Progenitor cell of endocrine pancreas (in vitro differentiated cells): ENCODE data around the gene DEFB114. TPM values are rescaled to one million over a fixed set of nuclear protein-coding genes. Genes with fewer than 3 reads are reported as not detected.

Experiments
- DNase-seq: peaks from one replicate; pipeline ENCODE4 v3.0.0; 2021; ENCODE audit warnings: low spot score; ENCODE audit not compliant: unreplicated experiment
- H3K27ac Mint-ChIP-seq: 2 replicates; pipeline ENCODE4 v1.8.0; 2021; ENCODE audit warnings: mild to moderate bottlenecking, moderate library complexity, mixed read lengths
- H3K27me3 Mint-ChIP-seq: 2 replicates; pipeline ENCODE4 v1.8.0; 2021; ENCODE audit warnings: mixed read lengths
- H3K36me3 Mint-ChIP-seq: 2 replicates; pipeline ENCODE4 v1.8.0; 2022; ENCODE audit warnings: mixed read lengths; ENCODE audit not compliant: insufficient read depth
- H3K4me1 Mint-ChIP-seq: 2 replicates; pipeline ENCODE4 v1.8.0; 2021; ENCODE audit warnings: low read depth, mixed read lengths
- H3K4me3 Mint-ChIP-seq: 2 replicates; pipeline ENCODE4 v1.8.0; 2021; ENCODE audit warnings: low read depth, mild to moderate bottlenecking, moderate library complexity, mixed read lengths
- H3K9me3 Mint-ChIP-seq: 2 replicates; pipeline ENCODE4 v1.8.0; 2021; ENCODE audit warnings: low read depth, mixed read lengths
- total RNA-seq: library from RNA; stranded (reverse); gene quantifications from 2 replicates; pipeline ENCODE4 v1.2.1, GENCODE V29; 2021
- TF ChIP-seq, protein P1 (sequence below): fragments of 200-600 bp; sonication (generic); IDR thresholded peaks from one replicate; pipeline ENCODE4 v1.5.0; 2021; ENCODE audit warnings: antibody characterized with exemption, mild to moderate bottlenecking; ENCODE audit not compliant: unreplicated experiment

Gene DEFB114
- total RNA-seq, 1 donor from 2014 or later, result not detected

DNA sequence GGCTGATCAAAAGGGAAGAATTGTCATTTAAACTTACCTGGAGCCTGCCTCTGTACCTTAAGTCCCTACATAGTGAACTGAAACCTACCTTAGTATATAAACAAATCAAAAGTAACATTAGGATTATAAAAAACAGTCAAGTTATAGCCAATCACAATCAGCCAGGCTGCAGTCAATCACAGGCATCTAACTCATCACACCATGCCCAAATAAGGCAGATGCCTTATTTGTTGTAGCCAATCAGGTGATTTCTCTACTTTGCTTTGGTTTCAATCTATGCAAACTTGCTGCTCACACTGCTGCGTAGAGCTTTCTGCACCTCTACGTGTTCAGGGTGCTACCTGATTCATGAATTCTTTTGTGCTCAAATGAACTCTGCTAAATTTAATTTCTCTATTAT, 23.8 kb upstream of the DEFB114 start:
- TF ChIP-seq, protein P1, sequence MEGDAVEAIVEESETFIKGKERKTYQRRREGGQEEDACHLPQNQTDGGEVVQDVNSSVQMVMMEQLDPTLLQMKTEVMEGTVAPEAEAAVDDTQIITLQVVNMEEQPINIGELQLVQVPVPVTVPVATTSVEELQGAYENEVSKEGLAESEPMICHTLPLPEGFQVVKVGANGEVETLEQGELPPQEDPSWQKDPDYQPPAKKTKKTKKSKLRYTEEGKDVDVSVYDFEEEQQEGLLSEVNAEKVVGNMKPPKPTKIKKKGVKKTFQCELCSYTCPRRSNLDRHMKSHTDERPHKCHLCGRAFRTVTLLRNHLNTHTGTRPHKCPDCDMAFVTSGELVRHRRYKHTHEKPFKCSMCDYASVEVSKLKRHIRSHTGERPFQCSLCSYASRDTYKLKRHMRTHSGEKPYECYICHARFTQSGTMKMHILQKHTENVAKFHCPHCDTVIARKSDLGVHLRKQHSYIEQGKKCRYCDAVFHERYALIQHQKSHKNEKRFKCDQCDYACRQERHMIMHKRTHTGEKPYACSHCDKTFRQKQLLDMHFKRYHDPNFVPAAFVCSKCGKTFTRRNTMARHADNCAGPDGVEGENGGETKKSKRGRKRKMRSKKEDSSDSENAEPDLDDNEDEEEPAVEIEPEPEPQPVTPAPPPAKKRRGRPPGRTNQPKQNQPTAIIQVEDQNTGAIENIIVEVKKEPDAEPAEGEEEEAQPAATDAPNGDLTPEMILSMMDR, result no peak
- DNase-seq, result no peak
- Mint-ChIP-seq H3K36me3 (no peaks in the 10 kb centered on the region), H3K4me3 (no peak overlapping the region), H3K9me3 (no peaks in the 10 kb centered on the region), H3K27ac (no peak overlapping the region), H3K4me1 (peaks cover 5% of the 10 kb centered on the region), H3K27me3 (no peaks in the 10 kb centered on the region)

DNA sequence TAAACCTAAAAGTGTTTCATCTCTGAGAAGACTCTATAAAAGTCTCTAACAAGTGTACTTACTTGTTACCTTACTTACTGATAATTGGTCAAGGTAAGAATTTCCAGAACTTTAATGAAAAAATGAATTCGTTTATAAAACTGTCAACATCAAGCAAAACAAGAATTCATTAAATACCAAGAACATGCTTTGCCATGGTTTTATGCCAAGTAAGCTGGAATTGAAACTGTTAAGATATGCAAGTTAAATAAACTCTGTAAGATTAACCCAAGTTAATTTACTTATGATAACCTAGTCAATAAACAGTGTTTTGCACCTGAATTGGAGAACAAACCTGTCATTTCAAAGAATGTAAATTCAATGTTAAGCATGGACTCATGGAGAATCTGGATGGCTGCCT, 22.6 kb upstream of the DEFB114 start:
- TF ChIP-seq, protein P1, result no peak
- H3K36me3 Mint-ChIP-seq, result no peaks in the 10 kb centered on the region
- no peak overlapping the region for H3K27ac Mint-ChIP-seq
- no peak for DNase-seq
- H3K4me1 Mint-ChIP-seq, result peaks cover 5% of the 10 kb centered on the region
- no peaks in the 10 kb centered on the region for H3K27me3 Mint-ChIP-seq
- H3K4me3 Mint-ChIP-seq, result no peak overlapping the region
- no peaks in the 10 kb centered on the region for H3K9me3 Mint-ChIP-seq

DNA sequence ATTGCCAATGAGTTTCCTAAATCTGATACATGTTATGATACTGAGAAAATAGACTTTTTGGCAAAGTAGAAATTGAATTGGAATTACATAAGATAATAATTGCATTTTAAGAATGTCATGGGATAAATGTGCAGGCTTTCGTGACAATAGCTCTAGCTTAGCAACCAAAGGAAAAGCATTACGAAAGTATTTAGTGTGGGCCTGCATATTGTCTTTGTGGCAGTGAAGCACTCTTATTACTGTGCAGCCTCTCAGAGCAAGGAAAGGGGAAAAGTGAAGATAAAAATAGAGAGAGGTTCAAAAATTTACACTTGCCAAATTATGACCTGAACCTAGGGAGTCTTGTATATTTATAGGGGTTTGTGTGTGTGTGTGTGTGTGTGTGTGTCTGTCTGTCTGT, 18.1 kb upstream of the DEFB114 start:
- Mint-ChIP-seq H3K4me1 (peaks cover 2% of the 10 kb centered on the region), H3K4me3 (no peak overlapping the region), H3K36me3 (no peaks in the 10 kb centered on the region), H3K9me3 (no peaks in the 10 kb centered on the region), H3K27me3 (no peaks in the 10 kb centered on the region), H3K27ac (no peak overlapping the region)
- no peak for DNase-seq
- TF ChIP-seq, protein P1, result no peak

DNA sequence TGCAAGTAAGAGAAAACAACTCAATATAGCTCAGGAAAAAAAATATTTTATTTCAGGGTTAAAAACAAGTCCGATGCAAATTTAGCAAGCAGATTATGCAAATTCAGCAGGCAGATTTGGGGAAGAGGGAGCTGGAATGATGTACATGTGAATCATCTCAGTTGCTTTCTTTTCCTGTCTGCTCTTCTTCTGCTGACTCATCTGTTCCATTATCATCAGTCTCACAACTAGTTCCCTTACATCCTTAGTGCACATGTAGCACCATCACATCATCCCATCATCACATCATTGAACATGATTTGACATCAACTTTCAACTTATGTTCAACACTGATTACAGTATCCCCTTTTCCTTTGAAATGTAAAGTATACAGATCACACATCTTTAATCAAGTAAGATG, 16.9 kb upstream of the DEFB114 start:
- Mint-ChIP-seq H3K27me3 (no peaks in the 10 kb centered on the region), H3K9me3 (no peaks in the 10 kb centered on the region), H3K4me1 (no peaks in the 10 kb centered on the region), H3K27ac (no peak overlapping the region), H3K36me3 (no peaks in the 10 kb centered on the region), H3K4me3 (no peak overlapping the region)
- TF ChIP-seq, protein P1, result no peak
- no peak for DNase-seq

DNA sequence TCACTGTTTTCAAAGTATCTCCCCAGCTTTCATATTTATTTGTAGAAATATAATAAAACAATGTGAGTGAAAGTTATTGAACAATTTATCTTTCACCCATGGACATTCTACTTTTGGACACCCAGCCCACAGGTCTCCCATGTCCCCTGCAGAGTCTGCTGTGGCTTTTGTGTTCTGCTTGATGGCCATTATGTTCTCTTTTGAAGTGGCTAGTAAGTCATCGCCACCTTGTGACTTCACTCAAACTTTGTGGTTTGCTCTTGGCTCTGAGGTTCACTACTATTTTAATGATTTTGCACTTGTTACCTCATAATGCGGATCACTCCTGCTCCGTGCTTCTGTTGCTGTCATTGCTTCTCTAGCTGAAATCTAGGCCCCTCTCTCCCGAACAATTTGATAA, 15.6 kb upstream of the DEFB114 start:
- TF ChIP-seq, protein P1, result no peak
- Mint-ChIP-seq H3K27me3 (no peaks in the 10 kb centered on the region), H3K9me3 (no peaks in the 10 kb centered on the region), H3K36me3 (no peaks in the 10 kb centered on the region), H3K4me1 (no peaks in the 10 kb centered on the region), H3K27ac (no peak overlapping the region), H3K4me3 (no peak overlapping the region)
- no peak for DNase-seq
